ENCODE data around the gene P2RX4.
A peak's percentile ranks its signal among the peaks of the same experiment; 100 is the strongest.
"Not testable (repeated sequence)": the region's sequence is repeated elsewhere in the genome, so short reads cannot be mapped to it uniquely, and the experiment has no call there.

The P2RX4 gene

GRCh38 chr12:121181181-121181580, 28.7 kb upstream of the P2RX4 start:
- Mint-ChIP-seq H3K27me3 (no peaks in the 10 kb centered on the region), H3K4me3 (no peak overlapping the region), H3K36me3 (ENCODE audit: low read depth) (peaks cover 4% of the 10 kb centered on the region), H3K9me3 (no peaks in the 10 kb centered on the region), H3K27ac (no peak overlapping the region), H3K4me1 (peaks cover 5% of the 10 kb centered on the region)
- ATAC-seq (no peak), DNase-seq (no peak)

GRCh38 chr12:121182222-121182893, 27.6 kb upstream of the P2RX4 start:
- no peaks in the 10 kb centered on the region for H3K27me3 Mint-ChIP-seq
- no peak overlapping the region for H3K27ac Mint-ChIP-seq
- H3K9me3 Mint-ChIP-seq = no peaks in the 10 kb centered on the region
- H3K4me3 Mint-ChIP-seq = no peak overlapping the region
- H3K36me3 Mint-ChIP-seq (ENCODE audit: low read depth) = peaks cover 4% of the 10 kb centered on the region
- peak; percentile 93 for ATAC-seq
- peaks cover 5% of the 10 kb centered on the region for H3K4me1 Mint-ChIP-seq
- DNase-seq = no peak

GRCh38 chr12:121184425-121184824, 25.5 kb upstream of the P2RX4 start:
- Mint-ChIP-seq H3K4me1 (peaks cover 5% of the 10 kb centered on the region), H3K36me3 (ENCODE audit: low read depth) (peaks cover 4% of the 10 kb centered on the region), H3K4me3 (no peak overlapping the region), H3K9me3 (no peaks in the 10 kb centered on the region), H3K27me3 (no peaks in the 10 kb centered on the region), H3K27ac (no peak overlapping the region)
- ATAC-seq (no peak), DNase-seq (no peak)

GRCh38 chr12:121184984-121185889, 24.7 kb upstream of the P2RX4 start:
- H3K4me1 Mint-ChIP-seq = peaks cover 5% of the 10 kb centered on the region
- H3K27me3 Mint-ChIP-seq = no peaks in the 10 kb centered on the region
- H3K27ac Mint-ChIP-seq = no peak overlapping the region
- DNase-seq (no peak), ATAC-seq (no peak)
- H3K4me3 Mint-ChIP-seq = no peak overlapping the region
- H3K36me3 Mint-ChIP-seq (ENCODE audit: low read depth) = peaks cover 4% of the 10 kb centered on the region
- no peaks in the 10 kb centered on the region for H3K9me3 Mint-ChIP-seq

- Mint-ChIP-seq H3K4me1 (peaks cover 10% of the 10 kb centered on the region), H3K4me3 (no peak overlapping the region), H3K9me3 (no peaks in the 10 kb centered on the region), H3K36me3 (ENCODE audit: low read depth) (no peaks in the 10 kb centered on the region), H3K27me3 (no peaks in the 10 kb centered on the region), H3K27ac (no peak overlapping the region)
- ATAC-seq (no peak), DNase-seq (no peak)
Observed at GRCh38 chr12:121186826-121187225, 23.1 kb upstream of the P2RX4 start.

GRCh38 chr12:121187501-121187900, 22.4 kb upstream of the P2RX4 start:
- H3K9me3 Mint-ChIP-seq = no peaks in the 10 kb centered on the region
- no peaks in the 10 kb centered on the region for H3K36me3 Mint-ChIP-seq (ENCODE audit: low read depth)
- no peak for ATAC-seq
- no peak for DNase-seq
- H3K27ac Mint-ChIP-seq = no peak overlapping the region
- H3K27me3 Mint-ChIP-seq = no peaks in the 10 kb centered on the region
- peaks cover 7% of the 10 kb centered on the region for H3K4me1 Mint-ChIP-seq
- no peak overlapping the region for H3K4me3 Mint-ChIP-seq

GRCh38 chr12:121188227-121188626, 21.7 kb upstream of the P2RX4 start:
- Mint-ChIP-seq H3K9me3 (no peaks in the 10 kb centered on the region), H3K27ac (no peak overlapping the region), H3K36me3 (ENCODE audit: low read depth) (no peaks in the 10 kb centered on the region), H3K4me1 (peaks cover 10% of the 10 kb centered on the region), H3K4me3 (no peak overlapping the region), H3K27me3 (no peaks in the 10 kb centered on the region)
- no peak for ATAC-seq
- DNase-seq = no peak

GRCh38 chr12:121189131-121189530, 20.8 kb upstream of the P2RX4 start:
- Mint-ChIP-seq H3K4me1 (peaks cover 10% of the 10 kb centered on the region), H3K9me3 (no peaks in the 10 kb centered on the region), H3K36me3 (ENCODE audit: low read depth) (no peaks in the 10 kb centered on the region), H3K27me3 (no peaks in the 10 kb centered on the region), H3K27ac (no peak overlapping the region), H3K4me3 (no peak overlapping the region)
- ATAC-seq = no peak
- no peak for DNase-seq

- Mint-ChIP-seq H3K4me1 (peaks cover 10% of the 10 kb centered on the region), H3K9me3 (no peaks in the 10 kb centered on the region), H3K4me3 (no peak overlapping the region), H3K27me3 (no peaks in the 10 kb centered on the region), H3K36me3 (ENCODE audit: low read depth) (no peaks in the 10 kb centered on the region), H3K27ac (no peak overlapping the region)
- ATAC-seq (no peak), DNase-seq (no peak)
Observed at GRCh38 chr12:121189619-121190155, 20.2 kb upstream of the P2RX4 start.

GRCh38 chr12:121190523-121191031, 19.4 kb upstream of the P2RX4 start:
- DNase-seq (no peak), ATAC-seq (no peak)
- peak overlapping the region; percentile 66 for H3K27ac Mint-ChIP-seq
- H3K4me3 Mint-ChIP-seq = no peak overlapping the region
- peaks cover 10% of the 10 kb centered on the region for H3K4me1 Mint-ChIP-seq
- H3K27me3 Mint-ChIP-seq = no peaks in the 10 kb centered on the region
- no peaks in the 10 kb centered on the region for H3K36me3 Mint-ChIP-seq (ENCODE audit: low read depth)
- no peaks in the 10 kb centered on the region for H3K9me3 Mint-ChIP-seq

GRCh38 chr12:121191151-121191550, 18.8 kb upstream of the P2RX4 start:
- H3K4me3 Mint-ChIP-seq = no peak overlapping the region
- H3K27ac Mint-ChIP-seq = no peak overlapping the region
- H3K36me3 Mint-ChIP-seq (ENCODE audit: low read depth) = no peaks in the 10 kb centered on the region
- DNase-seq = no peak
- H3K9me3 Mint-ChIP-seq = no peaks in the 10 kb centered on the region
- peaks cover 10% of the 10 kb centered on the region for H3K4me1 Mint-ChIP-seq
- ATAC-seq = peak; percentile 33
- no peaks in the 10 kb centered on the region for H3K27me3 Mint-ChIP-seq

GRCh38 chr12:121196902-121197301, 13.0 kb upstream of the P2RX4 start:
- Mint-ChIP-seq H3K36me3 (ENCODE audit: low read depth) (no peaks in the 10 kb centered on the region), H3K4me1 (peaks cover 14% of the 10 kb centered on the region), H3K27ac (peak overlapping the region; percentile 21), H3K9me3 (no peaks in the 10 kb centered on the region), H3K27me3 (peaks cover 2% of the 10 kb centered on the region), H3K4me3 (no peak overlapping the region)
- no peak for DNase-seq
- no peak for ATAC-seq

GRCh38 chr12:121198949-121199348, 11.0 kb upstream of the P2RX4 start:
- ATAC-seq = no peak
- Mint-ChIP-seq H3K27me3 (peaks cover 2% of the 10 kb centered on the region), H3K36me3 (ENCODE audit: low read depth) (no peaks in the 10 kb centered on the region)

GRCh38 chr12:121201140-121201539, 8.8 kb upstream of the P2RX4 start:
- DNase-seq; ATAC-seq; H3K27me3 Mint-ChIP-seq; H3K36me3 Mint-ChIP-seq (ENCODE audit: low read depth); H3K4me3 Mint-ChIP-seq; H3K27ac Mint-ChIP-seq; H3K9me3 Mint-ChIP-seq: not testable (repeated sequence)
- H3K4me1 Mint-ChIP-seq = peaks cover 20% of the 10 kb centered on the region

More at GRCh38 chr12:121198949-121199348, 11.0 kb upstream of the P2RX4 start:
- no peak overlapping the region for H3K27ac Mint-ChIP-seq
- peaks cover 11% of the 10 kb centered on the region for H3K4me1 Mint-ChIP-seq
- no peaks in the 10 kb centered on the region for H3K9me3 Mint-ChIP-seq
- H3K4me3 Mint-ChIP-seq = no peak overlapping the region
- DNase-seq = no peak
